ENCODE data around the gene DDX60. TPM values are rescaled to one million over a fixed set of nuclear protein-coding genes. Genes with fewer than 3 reads are reported as not detected.

Gene DDX60
- total and polyA plus RNA-seq, 8 donors: 1.2 to 10.2 (median 3.7) TPM

DNA sequence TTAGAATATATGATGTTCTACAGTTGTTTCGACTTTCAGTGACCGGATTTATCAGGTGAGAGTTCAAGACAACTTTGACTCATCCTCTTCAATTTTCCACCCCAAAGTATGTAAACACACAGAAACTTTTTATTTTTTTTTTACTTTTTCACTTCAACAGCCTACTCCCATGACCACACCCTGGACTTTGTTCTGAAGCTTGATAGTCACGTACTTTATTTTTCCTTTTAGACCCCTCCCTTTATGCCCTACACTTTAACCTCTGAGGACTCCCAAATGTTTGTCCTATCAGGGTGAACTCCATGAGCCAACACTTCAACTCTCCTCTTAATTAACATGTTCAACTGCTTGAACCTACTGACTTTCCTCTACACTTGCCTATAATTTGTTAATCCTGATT is 2.5 kb upstream of the DDX60 start:
- FAIRE-seq: no peak
- ATAC-seq: no peak

GRCh38 chr4:168319486-168320019 is 1.0 kb upstream of the DDX60 start:
- no peak for FAIRE-seq
- no peaks in the 10 kb centered on the region for H3K4me1 ChIP-seq
- no peaks in the 10 kb centered on the region for H3K36me3 ChIP-seq
- intact Hi-C loops (cut with DNase I): no loop called here
- peak overlapping the region in 1 of 4 donors; percentile 98 for H3K27ac ChIP-seq
- H3K4me3 ChIP-seq: peak overlapping the region in 1 of 4 donors; percentile 80
- H3K27me3 ChIP-seq: no peaks in the 10 kb centered on the region
- no peak for TF ChIP-seq CTCF (IDR thresholded peaks at IDR 0.05)
- no peak for DNase-seq
- H3K9me3 ChIP-seq: no peaks in the 10 kb centered on the region
- ATAC-seq: no peak
- 84 to 85% methylated on average over 3 of the region's 3 CpGs for WGBS, 2 donors

More for the DNA sequence above, 2.5 kb upstream of the DDX60 start:
- H3K9me3 ChIP-seq: no peaks in the 10 kb centered on the region
- TF ChIP-seq CTCF (IDR thresholded peaks at IDR 0.05): no peak
- WGBS, 2 donors: 71 to 88% methylated on average over 3 of the region's 3 CpGs
- no peaks in the 10 kb centered on the region for H3K36me3 ChIP-seq
- no peak overlapping the region for H3K4me3 ChIP-seq
- intact Hi-C loops (cut with DNase I): no loop called here
- H3K4me1 ChIP-seq: no peaks in the 10 kb centered on the region
- H3K27me3 ChIP-seq: no peaks in the 10 kb centered on the region
- H3K27ac ChIP-seq: no peak overlapping the region
- no peak for DNase-seq

DNA sequence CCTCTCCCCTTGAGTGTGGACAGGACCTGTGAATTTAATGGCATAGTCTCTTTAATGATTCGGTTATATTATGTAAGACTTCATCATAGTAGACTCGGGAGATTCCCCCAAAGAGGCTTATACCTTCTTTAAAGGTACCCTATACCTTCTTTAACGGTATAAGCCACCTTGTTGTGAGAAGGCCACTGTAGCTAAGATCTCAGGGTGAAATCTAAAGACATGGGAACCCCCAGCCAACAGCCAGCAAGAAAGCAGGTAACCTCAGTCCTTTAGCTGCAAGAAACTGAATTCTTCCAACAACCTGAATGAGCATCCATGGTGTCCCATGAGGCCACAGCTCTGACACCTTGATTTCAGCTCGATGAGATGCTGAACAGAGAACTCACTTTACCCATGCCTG is 931 bp downstream of the DDX60 start:
- no peak for TF ChIP-seq CTCF (IDR thresholded peaks at IDR 0.05)
- Histone ChIP-seq H3K36me3 (no peaks in the 10 kb centered on the region), H3K27ac (peak overlapping the region; percentile 93 to 98 (median 96)), H3K9me3 (no peaks in the 10 kb centered on the region), H3K4me1 (no peaks in the 10 kb centered on the region), H3K27me3 (no peaks in the 10 kb centered on the region), H3K4me3 (peak overlapping the region in 3 of 4 donors; percentile 76 to 80 (median 80))
- no peak for FAIRE-seq
- intact Hi-C loops (cut with DNase I): no loop called here
- no peak for DNase-seq
- 75 to 82% methylated on average over 4 of the region's 4 CpGs for WGBS, 2 donors
- peak in 3 of 4 donors; percentile 3 to 7 (median 4) for ATAC-seq

DNA sequence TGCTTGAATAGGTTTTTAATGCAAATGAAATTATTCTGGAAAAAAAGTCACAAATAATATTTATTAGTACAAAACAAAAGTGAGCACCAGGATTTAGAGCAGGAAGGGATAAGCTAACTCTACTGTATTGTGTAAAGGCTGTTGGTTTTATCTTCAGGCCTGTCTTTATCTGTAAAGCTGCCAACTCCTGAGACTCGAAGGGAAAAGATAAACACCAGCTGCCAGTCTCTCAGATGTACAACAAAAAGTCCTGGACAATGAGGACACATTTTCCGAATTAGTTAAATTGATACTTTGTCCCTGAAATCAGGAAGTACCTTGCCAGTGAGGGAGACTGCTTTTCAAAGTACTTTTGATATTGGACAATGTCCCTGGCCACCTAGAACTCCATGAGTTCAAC is 8.8 kb downstream of the DDX60 start:
- intact Hi-C loops (cut with DNase I): no loop called here
- peak in 3 of 4 donors; percentile 42 to 62 (median 60) for ATAC-seq

More for the DNA sequence above, 8.8 kb downstream of the DDX60 start:
- H3K36me3 ChIP-seq: no peaks in the 10 kb centered on the region
- FAIRE-seq: no peak
- H3K4me1 ChIP-seq: peaks cover 0 to 3% (median 0%) of the 10 kb centered on the region in 3 donors
- H3K4me3 ChIP-seq: no peak overlapping the region
- no peak for DNase-seq
- no peak overlapping the region for H3K27ac ChIP-seq
- no peaks in the 10 kb centered on the region for H3K27me3 ChIP-seq
- no peak for TF ChIP-seq CTCF (IDR thresholded peaks at IDR 0.05)
- H3K9me3 ChIP-seq: no peaks in the 10 kb centered on the region
- 10 to 20% methylated on average over 2 of the region's 2 CpGs for WGBS, 2 donors

Data from pancreas (tissue), 10 donors.